H1 (cell line): ENCODE data around the gene ADGRV1. TPM values are rescaled to one million over a fixed set of nuclear protein-coding genes. Genes with fewer than 3 reads are reported as not detected.

Experiments used
- CTCF ChIA-PET: fragments of 300-600 bp; sonication (Branson Sonifier 250); formaldehyde crosslinking; loops from one replicate; lab custom pipeline; 2021; ENCODE audit not compliant: partially characterized antibody; lab: Charles Lee
- POLR2A ChIA-PET: fragments of 300-600 bp; sonication (Branson Sonifier 250); formaldehyde crosslinking; loops from one replicate; lab custom pipeline; 2021; ENCODE audit warnings: inconsistent platforms; ENCODE audit not compliant: partially characterized antibody; lab: Charles Lee
- DNase-seq, 2 experiments: peaks; one replicate each; pipeline versions ENCODE4 v3.0.0 to v3.0.0-alpha.2; 2010 to 2022; ENCODE audit warnings: low spot score in 2 of 2, low read depth in 1 of 2, mixed read lengths in 1 of 2
- FAIRE-seq: peaks from 2 replicates; lab custom pipeline; 2011; peaks lifted over from hg19 to GRCh38; lab: Jason Lieb, UNC
- H2AFZ ChIP-seq: 2 replicates; pipeline ENCODE4 v1.8.1; 2012; ENCODE audit warnings: low read length, inconsistent platforms
- H2AK5ac ChIP-seq: 2 replicates; pipeline ENCODE4 v1.6.1; 2013; ENCODE audit warnings: low read depth, low read length
- H2BK120ac ChIP-seq: replicated peaks from 2 replicates; pipeline ENCODE3; 2013; ENCODE audit warnings: low read depth, low read length, inconsistent platforms
- H2BK12ac ChIP-seq: 2 replicates; pipeline ENCODE4 v1.6.1; 2013; ENCODE audit warnings: low read depth, low read length
- H2BK15ac ChIP-seq: 2 replicates; pipeline ENCODE4 v1.6.1; 2013; ENCODE audit warnings: low read length
- H2BK20ac ChIP-seq: 2 replicates; pipeline ENCODE4 v1.6.1; 2013; ENCODE audit warnings: low read length
- H2BK5ac ChIP-seq: 2 replicates; pipeline ENCODE4 v1.6.1; 2013; ENCODE audit warnings: low read depth, low read length
- H3K14ac ChIP-seq: 2 replicates; pipeline ENCODE4 v1.6.1; 2013; ENCODE audit warnings: inconsistent platforms; ENCODE audit not compliant: insufficient read length
- H3K18ac ChIP-seq: 2 replicates; pipeline ENCODE4 v1.6.1; 2013; ENCODE audit warnings: low read length; ENCODE audit errors: extremely low read depth
- H3K23ac ChIP-seq: 2 replicates; pipeline ENCODE4 v1.6.1; 2013; ENCODE audit warnings: inconsistent platforms; ENCODE audit not compliant: insufficient read length
- H3K23me2 ChIP-seq: 2 replicates; pipeline ENCODE4 v1.6.1; 2013; ENCODE audit warnings: low read depth, low read length
- H3K27ac ChIP-seq: 2 replicates; pipeline ENCODE4 v1.6.1; 2011; ENCODE audit warnings: low read depth, low read length, inconsistent platforms
- H3K27me3 ChIP-seq, 4 experiments: replicated peaks in 1 of 4; 1 replicate in 1 of 4; 2 replicates in 3 of 4; pipeline versions ENCODE4 v1.6.1 to v1.8.1; 2011 to 2013; ENCODE audit warnings: low read length in 3 of 4, mild to moderate bottlenecking in 3 of 4, inconsistent platforms in 2 of 4, mixed read lengths in 2 of 4, moderate library complexity in 1 of 4; ENCODE audit not compliant: control insufficient read depth in 3 of 4, insufficient read depth in 3 of 4; ENCODE audit errors: extremely low read depth in 1 of 4
- H3K36me3 ChIP-seq, 4 experiments: 2 replicates each; pipeline versions ENCODE4 v1.6.1 to v1.8.1; 2011 to 2013; ENCODE audit warnings: mild to moderate bottlenecking in 4 of 4, low read length in 3 of 4, moderate library complexity in 2 of 4, control low read depth in 1 of 4, inconsistent platforms in 1 of 4; ENCODE audit not compliant: insufficient read depth in 4 of 4, control insufficient read depth in 2 of 4
- H3K4ac ChIP-seq: replicated peaks from 2 replicates; pipeline ENCODE3; 2013; ENCODE audit warnings: low read length, low read depth, mixed read lengths, inconsistent platforms; ENCODE audit not compliant: insufficient read length
- H3K4me1 ChIP-seq, 4 experiments: replicated peaks in 1 of 4; 1 replicate in 1 of 4; 2 replicates in 3 of 4; pipeline versions ENCODE4 v1.6.1 to v1.8.1; 2011 to 2013; ENCODE audit warnings: low read length in 3 of 4, inconsistent platforms in 2 of 4, mixed read lengths in 1 of 4; ENCODE audit not compliant: insufficient read depth in 4 of 4, control insufficient read depth in 3 of 4
- H3K4me2 ChIP-seq, 2 experiments: 2 replicates each; pipeline versions ENCODE4 v1.6.1 to v1.8.1; 2011 to 2013; ENCODE audit warnings: low read depth in 2 of 2, low read length in 2 of 2, control low read depth in 1 of 2, inconsistent platforms in 1 of 2, mild to moderate bottlenecking in 1 of 2; ENCODE audit not compliant: insufficient read depth in 1 of 2
- H3K4me3 ChIP-seq, 4 experiments: fragments of 200-600, 300-600 bp in 1 of 4; sonication (generic), shearing (Covaris generic), sonication (Bioruptor Twin) in 1 of 4; 2 replicates each; pipeline versions ENCODE4 v1.5.1 to v1.8.1; 2011 to 2016; ENCODE audit warnings: low read length in 4 of 4, low read depth in 3 of 4, control low read depth in 2 of 4, inconsistent platforms in 2 of 4, mild to moderate bottlenecking in 2 of 4, mixed read lengths in 1 of 4, moderate library complexity in 1 of 4; ENCODE audit not compliant: insufficient read depth in 2 of 4; ENCODE audit errors: extremely low read depth in 1 of 4
- H3K56ac ChIP-seq: replicated peaks from 2 replicates; pipeline ENCODE3; 2013; ENCODE audit warnings: low read depth, mild to moderate bottlenecking, mixed read lengths, low read length, inconsistent platforms; ENCODE audit not compliant: insufficient read length
- H3K79me1 ChIP-seq: 2 replicates; pipeline ENCODE4 v1.6.1; 2013; ENCODE audit warnings: low read depth, low read length, control low read depth
- H3K79me2 ChIP-seq, 2 experiments: 2 replicates each; pipeline versions ENCODE4 v1.6.1 to v1.8.1; 2012 to 2013; ENCODE audit warnings: low read length in 2 of 2, mild to moderate bottlenecking in 2 of 2, inconsistent platforms in 1 of 2; ENCODE audit not compliant: insufficient read depth in 2 of 2, control insufficient read depth in 1 of 2
- H3K9ac ChIP-seq, 4 experiments: replicated peaks in 1 of 4; 1 replicate in 1 of 4; 2 replicates in 3 of 4; pipeline versions ENCODE4 v1.6.1 to v1.8.1; 2011 to 2013; ENCODE audit warnings: low read depth in 3 of 4, low read length in 3 of 4, control low read depth in 2 of 4, mild to moderate bottlenecking in 2 of 4, moderate library complexity in 2 of 4, inconsistent platforms in 1 of 4; ENCODE audit errors: extremely low read depth in 1 of 4
- H3K9me3 ChIP-seq, 2 experiments: 2 replicates each; pipeline versions ENCODE4 v1.6.1 to v1.8.1; 2012 to 2013; ENCODE audit warnings: mild to moderate bottlenecking in 2 of 2, moderate library complexity in 2 of 2, control low read depth in 1 of 2, inconsistent platforms in 1 of 2, low read depth in 1 of 2, low read length in 1 of 2, mixed read lengths in 1 of 2; ENCODE audit not compliant: insufficient read depth in 2 of 2
- H4K20me1 ChIP-seq, 2 experiments: replicated peaks in 1 of 2; 2 replicates each; pipeline versions ENCODE3 to v1.8.1; 2011 to 2013; ENCODE audit warnings: inconsistent platforms in 2 of 2, low read length in 2 of 2, mild to moderate bottlenecking in 1 of 2; ENCODE audit not compliant: insufficient read depth in 2 of 2, control insufficient read depth in 1 of 2
- H4K5ac ChIP-seq: 2 replicates; pipeline ENCODE4 v1.6.1; 2013; ENCODE audit warnings: low read length, low read depth, mixed read lengths, inconsistent platforms; ENCODE audit not compliant: insufficient read length
- H4K8ac ChIP-seq: 2 replicates; pipeline ENCODE4 v1.8.0; 2013; ENCODE audit warnings: mild to moderate bottlenecking, moderate library complexity, low read length, inconsistent platforms; ENCODE audit not compliant: insufficient read depth; ENCODE audit errors: extremely low read depth
- H4K91ac ChIP-seq: replicated peaks from 2 replicates; pipeline ENCODE3; 2013; ENCODE audit warnings: low read length, mixed read lengths, inconsistent platforms; ENCODE audit not compliant: insufficient read length
- CBX5 ChIP-seq: fragments of 300-800, 300-1000 bp; sonication (generic); IDR thresholded peaks from 2 replicates; pipeline ENCODE4 v1.7.1; 2016; ENCODE audit warnings: antibody characterized with exemption, low read length, low read depth
- CHD1 ChIP-seq: IDR thresholded peaks from 2 replicates; pipeline ENCODE4 v1.6.1; 2012; ENCODE audit warnings: low read depth, low read length, improper control_type of control experiment
- EGR1 ChIP-seq: IDR thresholded peaks from 2 replicates; pipeline ENCODE4 v1.6.1; 2011; ENCODE audit warnings: low read depth, low read length, borderline replicate concordance
- HDAC2 ChIP-seq, 2 experiments: fragments of 300-600 bp in 1 of 2; sonication (generic) in 1 of 2; IDR thresholded peaks; 2 replicates each; pipeline ENCODE4 v1.6.1; 2011 to 2012; ENCODE audit warnings: low read depth in 2 of 2, low read length in 2 of 2, mild to moderate bottlenecking in 2 of 2, moderate library complexity in 2 of 2, borderline replicate concordance in 1 of 2, inconsistent platforms in 1 of 2
- MAFK ChIP-seq: IDR thresholded peaks from 2 replicates; pipeline ENCODE4 v1.6.1; 2012; ENCODE audit warnings: low read depth, mild to moderate bottlenecking, improper control_type of control experiment, low read length
- NANOG ChIP-seq: IDR thresholded peaks from 2 replicates; pipeline ENCODE4 v1.6.1; 2011; ENCODE audit warnings: low read length, low read depth, mild to moderate bottlenecking, inconsistent platforms; ENCODE audit not compliant: insufficient read depth, poor library complexity, severe bottlenecking
- RAD21 ChIP-seq, 2 experiments: IDR thresholded peaks in 1 of 2; conservative IDR thresholded peaks in 1 of 2; 2 replicates each; pipeline ENCODE4 v1.6.1; 2011; ENCODE audit warnings: low read depth in 2 of 2, low read length in 2 of 2, improper control_type of control experiment in 1 of 2, inconsistent platforms in 1 of 2, mild to moderate bottlenecking in 1 of 2, moderate library complexity in 1 of 2
- SIRT6 ChIP-seq: IDR thresholded peaks from one replicate; pipeline ENCODE4 v1.7.1; 2012; ENCODE audit warnings: low read length, inconsistent platforms
- SP2 ChIP-seq: IDR thresholded peaks from 2 replicates; pipeline ENCODE4 v1.6.1; 2012; ENCODE audit warnings: mild to moderate bottlenecking, low read length, inconsistent platforms
- YY1 ChIP-seq: IDR thresholded peaks from 2 replicates; pipeline ENCODE4 v1.6.1; 2011; ENCODE audit warnings: low read depth, mild to moderate bottlenecking, low read length
- polyA plus RNA-seq, 7 experiments: library from polyadenylated mRNA; depleted of rRNA in 3 of 7; stranded (reverse) in 5 of 7; unstranded in 2 of 7; fragments of >200 nt in 5 of 7; fragments of 200-250 nt in 2 of 7; gene quantifications; 1 replicate in 5 of 7; 2 replicates in 1 of 7; 4 replicates in 1 of 7; pipeline versions ENCODE4 v1.2.1 to v1.2.3, GENCODE V29; 2011 to 2013; ENCODE audit warnings: missing spikeins in 2 of 7, mixed read lengths in 2 of 7
- total RNA-seq: library from RNA; stranded (reverse); fragmentation: NEBNext Ultra II Directional; extraction: Animal tissue kit (Norgen Biotek cat#: 25700); gene quantifications from 2 replicates; pipeline ENCODE4 v1.2.1, GENCODE V29; 2021

The ADGRV1 gene
- total and polyA plus RNA-seq, 2 of the 8 experiments (the other 6 are each of a cell fraction or from before 2014, with no cell fraction given), result 53.1 to 62.2 TPM

DNA sequence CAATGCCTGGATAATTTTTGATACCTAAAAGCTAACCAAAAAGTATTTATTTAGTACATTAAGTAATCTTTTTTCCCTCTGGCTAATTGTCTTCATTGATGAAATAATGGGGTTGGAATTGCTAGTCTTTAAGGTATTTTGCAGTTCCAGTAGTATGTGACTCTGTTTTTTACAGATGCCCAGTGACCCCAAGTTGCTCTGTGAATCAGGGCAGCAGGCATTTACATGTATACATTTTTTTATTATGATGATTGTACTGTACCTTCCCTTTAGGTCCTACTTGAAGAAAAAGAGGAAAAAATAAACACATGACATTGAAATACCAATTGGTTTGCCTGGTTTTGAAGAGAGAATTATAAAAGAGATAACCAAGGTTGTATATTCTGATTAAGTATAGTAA lies 385.5 kb downstream of the ADGRV1 start:
- Histone ChIP-seq H3K4me2 (no peak overlapping the region), H2AFZ (no peak overlapping the region), H3K56ac (no peak overlapping the region), H2BK15ac (no peak overlapping the region), H3K4ac (no peak overlapping the region), H3K79me2 (no peaks in the 10 kb centered on the region), H2BK5ac (no peak overlapping the region), H3K9me3 (no peaks in the 10 kb centered on the region), H3K27me3 (peaks cover 0 to 1% (median 0%) of the 10 kb centered on the region in 4 experiments; a peak in 1 of 7 replicates), H3K79me1 (no peaks in the 10 kb centered on the region), H3K18ac (no peak overlapping the region), H4K8ac (no peak overlapping the region), H2BK20ac (no peak overlapping the region), H2AK5ac (no peak overlapping the region), H3K14ac (no peak overlapping the region), H4K91ac (no peak overlapping the region), H3K27ac (no peak overlapping the region), H4K20me1 (no peaks in the 10 kb centered on the region), H3K9ac (no peak overlapping the region), H4K5ac (no peak overlapping the region), H3K4me3 (no peak overlapping the region), H3K23ac (no peak overlapping the region), H3K36me3 (no peaks in the 10 kb centered on the region), H2BK12ac (no peak overlapping the region), H2BK120ac (no peak overlapping the region), H3K23me2 (no peaks in the 10 kb centered on the region), H3K4me1 (peaks cover 0 to 4% (median 1%) of the 10 kb centered on the region in 4 experiments; a peak in 3 of 7 replicates)
- CTCF ChIA-PET, result interaction anchor here (2.4 kb wide), 1 partner anchor 11 kb away, joined by 8 read pairs; no protein-coding TSS in a partner anchor
- TF ChIP-seq SIRT6 (no peak), SP2 (no peak), EGR1 (no peak), CBX5 (no peak), CHD1 (no peak), HDAC2 (IDR thresholded peaks at IDR 0.05; ENCODE audit: borderline replicate concordance in 1 of 2, low read depth in 2 of 2, low read length in 2 of 2) (no peak), RAD21 (IDR thresholded peaks at IDR 0.05 in 1 of 2, conservative IDR thresholded peaks at IDR 0.05 in 1 of 2; ENCODE audit: low read depth in 2 of 2, low read length in 2 of 2) (no peak), YY1 (no peak), NANOG (no peak), MAFK (no peak)
- POLR2A ChIA-PET, result no interaction called here
- DNase-seq (no peak), FAIRE-seq (no peak)
